SJSA1 (cell line): ENCODE measurements around the gene CAPN3. TPM values are rescaled to one million over a fixed set of nuclear protein-coding genes. Genes with fewer than 3 reads are reported as not detected.

ENCODE experiments used
- DNase-seq, 2 experiments: peaks; one replicate each; pipeline ENCODE4 v3.0.0-alpha.2; 2015 to 2020; ENCODE audit warnings: low spot score in 2 of 2, low read depth in 1 of 2
- H3K27ac ChIP-seq: fragments of 250-450 bp; sonication (Bioruptor Pico); 2 replicates; pipeline ENCODE4 v1.5.1; 2020; ENCODE audit warnings: mild to moderate bottlenecking, moderate library complexity
- H3K27me3 ChIP-seq: fragments of 250-450 bp; sonication (Bioruptor Pico); replicated peaks from 2 replicates; pipeline ENCODE4 v1.5.1; 2020; ENCODE audit warnings: mild to moderate bottlenecking, moderate library complexity
- H3K36me3 ChIP-seq: fragments of 250-450 bp; sonication (Bioruptor Pico); 2 replicates; pipeline ENCODE4 v1.5.1; 2020; ENCODE audit warnings: mild to moderate bottlenecking
- H3K4me1 ChIP-seq: fragments of 250-450 bp; sonication (Bioruptor Pico); replicated peaks from 2 replicates; pipeline ENCODE4 v1.6.1; 2021; ENCODE audit warnings: mild to moderate bottlenecking
- H3K4me3 ChIP-seq: fragments of 250-450 bp; sonication (Bioruptor Pico); 2 replicates; pipeline ENCODE4 v1.5.1; 2020; ENCODE audit warnings: mild to moderate bottlenecking
- H3K9me3 ChIP-seq: fragments of 250-450 bp; sonication (Bioruptor Pico); replicated peaks from 2 replicates; pipeline ENCODE4 v1.5.1; 2020; ENCODE audit warnings: mild to moderate bottlenecking
- total RNA-seq: library from RNA; depleted of rRNA; stranded (reverse); fragments of >200 nt; shearing (Covaris generic); gene quantifications from 2 replicates; pipeline ENCODE4 v1.2.3, GENCODE V29; 2014

CAPN3 gene
- total RNA-seq, 1 experiment from 2014 or later: 0.11 TPM

DNA sequence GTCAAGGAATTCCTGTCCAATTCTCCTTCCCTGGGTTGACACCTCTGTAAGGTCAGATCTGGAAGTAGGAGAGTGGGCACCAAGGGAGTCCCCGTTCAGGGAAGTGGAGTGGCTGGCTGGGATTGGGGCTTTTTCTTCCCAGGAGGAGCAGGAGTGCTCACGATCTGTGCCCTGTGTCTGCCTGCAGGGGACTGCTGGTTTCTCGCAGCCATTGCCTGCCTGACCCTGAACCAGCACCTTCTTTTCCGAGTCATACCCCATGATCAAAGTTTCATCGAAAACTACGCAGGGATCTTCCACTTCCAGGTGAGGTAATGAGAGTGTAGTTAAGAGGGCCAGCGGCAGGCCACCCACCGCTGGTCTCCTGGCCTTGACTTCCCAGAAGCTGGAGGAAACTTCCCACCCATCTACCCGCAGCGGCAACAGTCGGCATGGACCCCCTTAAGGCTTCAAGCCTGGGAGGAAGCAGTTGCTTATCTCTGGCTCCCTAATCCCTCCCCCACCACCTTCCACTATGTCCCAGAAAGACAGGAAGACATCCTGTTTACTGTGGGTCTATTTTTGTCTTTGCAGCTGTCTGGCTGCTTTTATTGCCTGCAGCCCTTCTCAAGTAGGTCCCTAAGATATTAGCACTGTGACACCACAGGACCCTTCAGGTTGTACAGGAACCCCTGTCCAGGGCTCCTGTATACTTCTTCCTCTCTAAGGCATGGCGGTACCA is 26.8 kb downstream of the CAPN3 start:
- Histone ChIP-seq H3K27ac (no peak overlapping the region), H3K9me3 (no peaks in the 10 kb centered on the region), H3K27me3 (no peaks in the 10 kb centered on the region), H3K4me3 (no peak overlapping the region), H3K4me1 (0 out of 2 replicates have a peak, but pooled peaks cover 3% of the 10 kb centered on the region), H3K36me3 (no peaks in the 10 kb centered on the region)
- no peak for DNase-seq

DNA sequence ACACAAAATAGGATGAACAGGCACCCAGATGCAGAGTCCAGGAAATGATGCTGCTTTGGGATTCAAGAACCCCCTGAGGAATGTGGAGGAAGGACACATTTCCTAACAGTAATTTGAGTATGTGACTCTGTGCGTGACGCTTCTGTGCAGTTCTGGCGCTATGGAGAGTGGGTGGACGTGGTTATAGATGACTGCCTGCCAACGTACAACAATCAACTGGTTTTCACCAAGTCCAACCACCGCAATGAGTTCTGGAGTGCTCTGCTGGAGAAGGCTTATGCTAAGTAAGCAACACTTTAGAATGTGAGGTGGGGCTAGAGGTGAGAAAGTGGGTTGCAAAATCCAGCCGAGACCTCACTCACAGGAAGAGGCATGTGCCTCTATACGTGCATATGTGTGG is 28.3 kb downstream of the CAPN3 start:
- no peak overlapping the region for H3K4me3 ChIP-seq
- H3K36me3 ChIP-seq: no peaks in the 10 kb centered on the region
- 0 out of 2 replicates have a peak, but pooled peaks cover 3% of the 10 kb centered on the region for H3K4me1 ChIP-seq
- no peak for DNase-seq
- H3K27me3 ChIP-seq: no peaks in the 10 kb centered on the region
- H3K9me3 ChIP-seq: no peaks in the 10 kb centered on the region
- H3K27ac ChIP-seq: no peak overlapping the region

DNA sequence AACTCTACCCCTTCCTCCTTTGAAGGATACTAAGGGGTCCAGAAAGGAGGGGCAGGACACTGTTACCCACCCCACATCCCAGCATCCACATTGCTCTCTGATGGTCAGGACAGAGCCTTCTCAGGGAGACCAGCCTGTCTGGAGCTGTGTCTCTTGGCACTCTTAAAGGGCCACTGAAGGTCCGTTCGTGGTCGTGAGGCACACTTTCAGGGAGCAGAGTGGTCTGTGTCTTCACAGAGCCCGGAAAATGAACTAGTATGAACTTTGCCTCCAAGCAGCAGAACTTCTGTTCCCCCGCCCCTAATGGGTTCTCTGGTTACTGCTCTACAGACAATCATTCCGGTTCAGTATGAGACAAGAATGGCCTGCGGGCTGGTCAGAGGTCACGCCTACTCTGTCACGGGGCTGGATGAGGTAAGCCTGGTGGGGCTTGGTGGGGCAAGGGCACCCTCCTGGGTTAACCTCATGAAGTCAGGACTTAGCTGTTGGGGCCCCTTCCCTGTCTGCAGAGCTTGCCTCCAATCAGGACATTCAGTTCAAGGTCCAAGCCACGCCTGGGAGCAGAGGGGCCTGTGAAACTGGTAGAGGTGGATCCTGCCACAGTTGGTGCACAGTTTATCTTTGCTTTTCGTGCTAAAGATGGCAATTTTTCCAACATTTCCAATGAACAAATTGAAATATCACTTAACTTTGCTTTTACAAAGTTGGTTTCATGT is 33.2 kb downstream of the CAPN3 start:
- Histone ChIP-seq H3K4me3 (no peak overlapping the region), H3K9me3 (no peaks in the 10 kb centered on the region), H3K27me3 (no peaks in the 10 kb centered on the region), H3K27ac (no peak overlapping the region), H3K36me3 (no peaks in the 10 kb centered on the region), H3K4me1 (no peaks in the 10 kb centered on the region)
- no peak for DNase-seq

DNA sequence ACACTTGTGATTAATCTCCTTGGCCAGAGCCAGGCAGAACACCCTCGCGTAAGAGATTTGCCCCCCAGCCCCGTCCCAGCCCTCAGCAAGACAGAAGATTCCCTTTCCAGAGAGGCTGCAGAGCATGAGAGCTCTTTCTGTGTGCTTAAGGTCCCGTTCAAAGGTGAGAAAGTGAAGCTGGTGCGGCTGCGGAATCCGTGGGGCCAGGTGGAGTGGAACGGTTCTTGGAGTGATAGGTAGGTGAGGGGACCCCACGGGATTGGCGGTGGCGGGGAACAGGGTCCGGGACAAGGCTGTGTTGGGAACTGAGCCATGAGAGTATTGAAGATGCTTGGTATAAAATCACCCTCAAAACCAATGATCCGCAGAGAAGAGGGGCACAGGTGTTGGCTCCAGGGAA is 34.8 kb downstream of the CAPN3 start:
- Histone ChIP-seq H3K9me3 (no peaks in the 10 kb centered on the region), H3K4me3 (no peak overlapping the region), H3K4me1 (no peaks in the 10 kb centered on the region), H3K36me3 (no peaks in the 10 kb centered on the region), H3K27ac (no peak overlapping the region), H3K27me3 (no peaks in the 10 kb centered on the region)
- DNase-seq: no peak

DNA sequence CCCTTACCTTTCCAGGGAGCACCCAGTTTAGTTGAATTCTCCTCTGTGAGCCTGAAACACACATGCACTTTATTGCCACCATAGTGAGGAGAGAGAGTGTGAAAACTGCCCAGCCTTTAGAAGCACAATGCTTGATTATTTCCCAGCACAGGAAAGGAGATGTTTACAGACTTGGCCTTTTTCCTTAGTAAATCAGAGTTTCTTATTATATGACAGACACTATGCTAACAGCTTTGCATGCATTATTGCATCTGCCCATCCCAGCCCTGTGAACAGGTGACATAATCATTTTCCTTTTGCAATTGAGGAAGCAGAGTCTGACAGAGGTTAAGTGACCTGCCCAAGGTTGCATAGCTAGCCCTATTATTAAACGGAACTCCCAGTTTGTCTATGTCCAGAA is 36.5 kb downstream of the CAPN3 start:
- Histone ChIP-seq H3K27ac (no peak overlapping the region), H3K36me3 (no peaks in the 10 kb centered on the region), H3K27me3 (no peaks in the 10 kb centered on the region), H3K4me3 (no peak overlapping the region), H3K4me1 (no peaks in the 10 kb centered on the region), H3K9me3 (no peaks in the 10 kb centered on the region)
- no peak for DNase-seq

DNA sequence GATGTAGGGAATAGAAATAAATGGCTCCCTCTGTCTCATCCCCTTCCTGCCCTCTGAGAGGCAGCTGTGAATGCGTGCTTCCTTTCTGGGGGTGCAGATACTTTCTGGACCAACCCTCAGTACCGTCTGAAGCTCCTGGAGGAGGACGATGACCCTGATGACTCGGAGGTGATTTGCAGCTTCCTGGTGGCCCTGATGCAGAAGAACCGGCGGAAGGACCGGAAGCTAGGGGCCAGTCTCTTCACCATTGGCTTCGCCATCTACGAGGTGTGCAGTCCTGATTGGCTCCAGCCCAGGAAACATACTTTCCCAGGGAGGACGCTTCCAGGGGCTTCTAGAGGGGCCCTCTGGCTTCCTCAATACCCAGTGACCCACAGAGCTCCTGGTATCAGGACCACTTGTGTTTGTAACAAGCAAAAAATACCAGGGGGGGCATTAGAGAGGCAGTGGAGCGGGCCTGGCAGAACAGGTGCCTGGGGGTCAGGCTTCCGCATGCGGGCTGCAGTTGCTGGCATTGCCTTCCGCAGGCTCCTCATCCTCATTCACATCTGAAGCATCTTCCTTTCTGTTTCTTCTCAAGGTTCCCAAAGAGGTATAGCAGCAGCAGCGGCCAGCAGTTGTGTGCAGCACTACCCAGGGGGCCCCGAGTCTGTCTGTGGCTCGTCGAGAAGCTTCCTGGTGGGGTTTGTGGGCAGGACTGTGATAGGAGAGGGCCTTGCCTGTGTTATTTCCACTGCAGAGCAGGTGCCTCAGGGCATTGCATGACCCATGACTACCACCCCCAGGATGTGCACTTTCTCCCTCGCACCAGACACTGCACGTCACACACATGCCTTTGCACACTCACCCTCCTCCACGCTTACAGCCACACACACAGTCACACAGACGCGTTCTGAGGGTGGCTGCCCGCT is 42.5 kb downstream of the CAPN3 start:
- Histone ChIP-seq H3K36me3 (no peaks in the 10 kb centered on the region), H3K27ac (no peak overlapping the region), H3K4me3 (no peak overlapping the region), H3K9me3 (no peaks in the 10 kb centered on the region), H3K27me3 (no peaks in the 10 kb centered on the region), H3K4me1 (no peaks in the 10 kb centered on the region; the same call in 1 of the 2 replicates)
- DNase-seq: no peak

DNA sequence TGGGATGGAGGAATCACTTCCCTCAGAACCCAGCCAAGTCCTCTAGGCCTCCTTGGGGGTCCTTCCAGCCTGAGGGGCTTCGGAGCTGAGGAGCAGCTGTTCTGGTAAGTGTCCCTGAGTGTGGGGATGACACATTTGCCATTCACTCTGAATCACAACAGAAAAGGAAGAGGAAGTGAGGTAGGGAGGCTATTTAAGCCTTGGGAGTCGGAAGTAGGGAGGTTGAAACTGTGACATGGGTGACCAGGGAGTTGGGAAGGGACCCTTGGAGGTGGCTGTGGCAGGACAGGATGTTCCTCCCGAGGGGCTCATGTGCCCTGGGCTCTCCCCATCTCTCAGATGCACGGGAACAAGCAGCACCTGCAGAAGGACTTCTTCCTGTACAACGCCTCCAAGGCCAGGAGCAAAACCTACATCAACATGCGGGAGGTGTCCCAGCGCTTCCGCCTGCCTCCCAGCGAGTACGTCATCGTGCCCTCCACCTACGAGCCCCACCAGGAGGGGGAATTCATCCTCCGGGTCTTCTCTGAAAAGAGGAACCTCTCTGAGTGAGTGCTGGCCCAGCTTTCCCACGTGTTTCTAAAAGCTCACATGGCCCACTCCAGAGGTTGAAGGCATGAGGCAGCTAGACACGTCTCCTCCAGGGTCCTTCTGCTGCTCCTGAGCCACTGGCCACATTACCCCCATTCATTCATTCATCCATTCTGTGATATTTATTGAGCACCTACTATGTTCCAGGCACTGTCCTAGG is 43.3 kb downstream of the CAPN3 start:
- Histone ChIP-seq H3K27me3 (no peaks in the 10 kb centered on the region), H3K27ac (no peak overlapping the region), H3K4me1 (no peaks in the 10 kb centered on the region; the same call in 1 of the 2 replicates), H3K9me3 (no peaks in the 10 kb centered on the region), H3K36me3 (no peaks in the 10 kb centered on the region), H3K4me3 (no peak overlapping the region)
- no peak for DNase-seq

DNA sequence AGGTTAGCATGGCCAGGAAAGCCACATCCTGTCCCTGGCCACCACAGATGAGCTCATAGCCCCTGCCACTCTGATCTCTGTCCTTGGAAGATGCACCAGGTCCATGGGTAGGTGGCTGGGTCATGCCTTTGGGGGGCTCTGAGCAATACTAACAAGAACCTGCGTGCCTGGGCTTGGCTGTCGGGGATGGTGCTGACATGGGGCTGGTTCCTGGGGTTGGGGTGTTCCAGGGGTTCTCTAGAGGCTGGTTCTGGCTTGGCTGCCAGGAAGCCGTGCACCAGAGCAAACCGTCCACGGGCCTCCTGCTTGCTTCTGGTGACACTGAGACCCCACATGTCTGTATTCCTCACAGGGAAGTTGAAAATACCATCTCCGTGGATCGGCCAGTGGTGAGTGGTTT is 44.1 kb downstream of the CAPN3 start:
- Histone ChIP-seq H3K27ac (no peak overlapping the region), H3K27me3 (no peaks in the 10 kb centered on the region), H3K36me3 (no peaks in the 10 kb centered on the region), H3K4me3 (no peak overlapping the region), H3K4me1 (no peaks in the 10 kb centered on the region; the same call in 1 of the 2 replicates), H3K9me3 (no peaks in the 10 kb centered on the region)
- DNase-seq: no peak

DNA sequence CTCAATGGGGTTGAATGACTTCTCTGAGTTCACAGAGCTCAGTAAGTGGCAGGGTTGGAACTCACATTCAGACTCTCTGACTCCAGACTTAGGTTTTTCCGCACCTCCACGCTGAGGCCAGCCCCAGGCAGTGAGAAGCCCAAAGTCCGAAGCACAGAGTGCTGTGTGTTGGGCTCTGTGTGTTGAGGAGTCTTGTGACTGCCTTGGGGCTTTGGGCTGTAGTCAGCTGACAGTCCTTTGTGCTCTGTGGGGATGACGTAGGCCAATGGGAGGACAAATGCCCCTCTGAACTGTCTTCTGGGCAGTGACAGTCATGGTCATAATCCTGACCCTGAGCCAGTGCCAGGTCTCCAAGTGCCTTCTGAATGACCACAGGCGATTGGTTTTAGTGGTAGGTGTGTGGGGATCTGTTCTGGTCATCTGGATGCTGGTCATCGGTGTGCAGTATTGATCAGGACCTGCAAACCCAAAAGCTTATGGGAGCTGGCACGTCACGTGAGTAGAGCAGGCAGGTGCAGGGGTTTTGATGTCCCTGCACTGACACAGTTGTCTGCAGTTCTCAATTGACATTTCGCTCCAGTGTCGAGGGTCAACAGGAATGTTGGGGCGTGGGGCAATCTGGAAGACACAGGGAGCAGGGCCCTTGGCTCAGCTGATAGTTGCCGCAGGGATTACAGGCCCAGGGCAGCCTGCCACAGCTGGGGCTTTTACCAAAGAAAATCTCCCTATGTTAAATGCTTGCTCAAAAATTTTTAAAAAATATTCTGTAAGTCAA is 45.3 kb downstream of the CAPN3 start:
- Histone ChIP-seq H3K4me3 (no peak overlapping the region), H3K27me3 (no peaks in the 10 kb centered on the region), H3K9me3 (no peaks in the 10 kb centered on the region), H3K36me3 (no peaks in the 10 kb centered on the region), H3K4me1 (no peaks in the 10 kb centered on the region; the same call in 1 of the 2 replicates), H3K27ac (no peak overlapping the region)
- DNase-seq: no peak

DNA sequence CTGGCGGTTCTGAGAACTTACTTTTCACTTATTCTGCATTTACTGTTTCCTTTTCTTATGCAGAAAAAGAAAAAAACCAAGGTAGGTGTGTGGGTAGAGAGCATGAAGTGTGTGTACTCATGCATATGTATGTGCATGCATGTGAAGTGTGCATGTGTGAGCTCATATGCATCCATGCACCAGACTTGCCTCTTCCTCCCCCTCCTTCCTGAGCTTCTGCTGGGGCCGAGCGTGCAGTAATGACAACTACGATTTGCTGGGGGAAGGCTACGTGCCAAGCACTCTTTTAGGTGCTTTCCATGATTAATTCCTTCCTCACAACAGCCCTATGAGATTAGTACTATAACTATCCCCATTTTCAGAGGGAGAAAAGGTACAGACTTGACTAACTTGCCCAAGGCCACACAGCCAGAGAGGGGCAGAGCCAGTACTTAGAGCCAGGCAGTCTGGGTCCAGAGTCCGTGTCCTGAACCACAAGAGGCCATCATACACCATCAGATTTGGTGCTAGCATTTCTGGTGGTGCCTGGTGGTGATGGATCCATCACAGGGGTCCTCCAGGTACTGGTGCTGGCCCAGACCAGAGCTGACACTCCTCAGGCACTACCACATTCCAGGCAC is 46.7 kb downstream of the CAPN3 start:
- no peak for DNase-seq
- Histone ChIP-seq H3K27ac (no peak overlapping the region), H3K27me3 (no peaks in the 10 kb centered on the region), H3K36me3 (peaks cover 3% of the 10 kb centered on the region; the same call in 1 of the 2 replicates), H3K4me1 (no peaks in the 10 kb centered on the region; the same call in 1 of the 2 replicates), H3K4me3 (no peak overlapping the region), H3K9me3 (no peaks in the 10 kb centered on the region)

DNA sequence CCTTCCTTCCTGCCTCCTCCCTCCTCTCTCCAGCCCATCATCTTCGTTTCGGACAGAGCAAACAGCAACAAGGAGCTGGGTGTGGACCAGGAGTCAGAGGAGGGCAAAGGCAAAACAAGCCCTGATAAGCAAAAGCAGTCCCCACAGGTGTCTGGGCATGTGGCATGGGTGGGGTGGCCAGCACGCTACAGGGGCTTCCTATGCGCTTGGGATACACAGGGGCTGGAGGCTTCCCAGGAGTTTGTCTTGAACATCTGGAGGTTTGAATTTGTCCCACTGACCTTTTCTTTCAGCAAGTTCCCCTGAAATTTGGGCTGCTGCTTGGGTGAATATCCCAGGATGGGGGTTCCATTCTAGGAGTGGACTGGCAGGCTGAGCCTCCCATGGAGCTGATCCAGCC is 48.9 kb downstream of the CAPN3 start:
- no peaks in the 10 kb centered on the region for H3K27me3 ChIP-seq
- H3K4me1 ChIP-seq: no peaks in the 10 kb centered on the region
- H3K27ac ChIP-seq: no peak overlapping the region
- H3K36me3 ChIP-seq: peaks cover 14% of the 10 kb centered on the region
- no peaks in the 10 kb centered on the region for H3K9me3 ChIP-seq
- no peak overlapping the region for H3K4me3 ChIP-seq
- DNase-seq: no peak

DNA sequence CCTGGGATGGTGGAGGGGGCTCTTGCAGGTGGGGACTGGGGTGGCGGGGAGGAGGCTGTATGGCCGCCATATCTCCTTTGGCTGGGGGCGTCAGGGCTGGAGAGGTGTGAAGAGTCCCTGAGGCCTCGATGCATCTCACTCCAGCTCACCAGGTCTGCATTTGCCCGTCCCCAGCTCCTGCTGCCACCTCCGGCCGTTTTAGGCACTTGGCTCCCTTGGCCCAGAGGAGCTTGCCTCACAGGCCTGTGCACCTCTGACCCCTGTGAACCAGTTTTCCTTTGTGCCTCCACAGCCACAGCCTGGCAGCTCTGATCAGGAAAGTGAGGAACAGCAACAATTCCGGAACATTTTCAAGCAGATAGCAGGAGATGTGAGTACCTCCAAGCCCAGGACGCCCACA is 49.7 kb downstream of the CAPN3 start:
- peaks cover 2% of the 10 kb centered on the region; the same call in 1 of the 2 replicates for H3K4me1 ChIP-seq
- H3K4me3 ChIP-seq: no peak overlapping the region
- H3K36me3 ChIP-seq: peaks cover 15% of the 10 kb centered on the region
- no peaks in the 10 kb centered on the region for H3K9me3 ChIP-seq
- H3K27ac ChIP-seq: no peak overlapping the region
- DNase-seq: no peak
- H3K27me3 ChIP-seq: no peaks in the 10 kb centered on the region
